PFSK-1 (cell line): ENCODE measurements around the gene OR51B6.

Source experiments
- FOXP2 ChIP-seq: optimal IDR thresholded peaks from 2 replicates; pipeline ENCODE3; 2011; ENCODE audit warnings: borderline replicate concordance, control low read depth, inconsistent platforms; ENCODE audit not compliant: insufficient read depth; ENCODE audit errors: extremely low read length, extremely low read depth
- POLR2AphosphoS5 ChIP-seq: IDR thresholded peaks from 2 replicates; pipeline ENCODE4 v1.6.1; 2012; ENCODE audit warnings: low read depth, mild to moderate bottlenecking, control low read depth, low read length, moderate library complexity
- REST ChIP-seq, 2 experiments: IDR thresholded peaks; 2 replicates each; pipeline versions ENCODE4 v1.6.1 to v1.8.0; 2011 to 2012; ENCODE audit warnings: low read depth in 2 of 2, low read length in 2 of 2, control low read depth in 1 of 2, inconsistent platforms in 1 of 2, mild to moderate bottlenecking in 1 of 2, moderate library complexity in 1 of 2; ENCODE audit not compliant: insufficient read depth in 1 of 2
- SIN3A ChIP-seq: IDR thresholded peaks from 2 replicates; pipeline ENCODE4 v1.6.1; 2012; ENCODE audit warnings: mild to moderate bottlenecking, low read length, moderate library complexity, borderline replicate concordance; ENCODE audit not compliant: insufficient read depth
- TAF1 ChIP-seq: IDR thresholded peaks from 2 replicates; pipeline ENCODE4 v1.6.1; 2012; ENCODE audit warnings: low read length, control low read depth, borderline replicate concordance; ENCODE audit not compliant: insufficient read depth

Gene OR51B6

DNA sequence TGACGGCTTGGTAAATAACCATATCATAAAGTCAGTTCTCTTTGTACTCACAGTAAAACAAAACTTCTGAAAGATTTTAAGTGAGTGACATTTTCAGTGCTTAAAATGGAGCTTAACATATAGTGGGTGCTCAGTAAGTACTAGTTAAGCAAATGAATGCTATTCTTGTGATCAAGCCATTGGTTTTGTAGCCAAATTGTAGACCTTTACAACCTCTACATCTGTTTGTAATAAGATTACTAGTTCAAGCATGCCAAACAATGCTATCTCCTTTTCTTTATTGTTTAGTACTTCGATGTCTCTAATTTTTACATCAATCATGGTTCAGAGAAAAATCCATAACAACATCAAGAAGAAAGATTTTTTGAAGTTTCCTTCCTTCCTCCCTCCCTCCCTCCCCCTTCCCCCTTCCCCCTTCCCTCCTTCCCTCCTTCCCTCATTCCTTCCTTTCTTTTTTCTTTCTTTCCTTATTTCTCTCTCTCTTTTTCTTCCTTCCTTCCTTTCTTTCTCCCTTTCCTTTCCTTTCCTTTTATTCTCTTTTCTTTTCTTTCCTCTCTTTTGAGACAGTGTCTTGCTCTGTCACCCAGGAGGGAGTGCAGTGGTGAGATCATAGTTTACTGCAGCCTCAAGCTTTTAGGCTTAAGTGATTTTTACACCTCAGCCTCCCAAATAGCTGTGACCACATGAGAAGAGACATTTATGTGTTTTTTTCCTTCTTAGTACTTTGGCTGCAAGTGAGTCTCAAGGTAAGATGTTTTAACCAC is 43.9 kb upstream of the OR51B6 start:
- no peak for TF ChIP-seq REST (IDR thresholded peaks at IDR 0.05; ENCODE audit: insufficient read depth in 1 of 2, low read depth in 2 of 2, low read length in 2 of 2)
- no peak for TF ChIP-seq FOXP2
- TF ChIP-seq SIN3A, result no peak
- TF ChIP-seq POLR2AphosphoS5, result no peak
- no peak for TF ChIP-seq TAF1

DNA sequence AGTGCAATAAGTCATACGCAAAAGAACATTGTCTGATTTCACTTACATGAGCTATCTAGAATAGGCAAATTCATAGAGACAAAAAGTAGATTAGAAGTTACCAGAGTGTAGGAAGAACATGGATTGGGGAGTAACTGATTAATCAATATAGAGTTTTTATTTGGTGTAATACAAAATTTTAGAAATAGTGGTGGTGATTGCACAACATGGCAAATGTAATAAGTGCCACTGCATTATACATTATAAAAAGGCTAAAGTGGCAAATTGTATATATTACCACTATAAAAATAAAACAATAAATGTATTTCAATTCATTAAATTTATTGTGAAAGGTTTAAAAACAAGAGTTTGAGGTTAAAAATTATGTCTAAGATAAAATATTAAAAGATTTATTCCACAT is 40.9 kb upstream of the OR51B6 start:
- TF ChIP-seq POLR2AphosphoS5 (no peak), TAF1 (no peak)

DNA sequence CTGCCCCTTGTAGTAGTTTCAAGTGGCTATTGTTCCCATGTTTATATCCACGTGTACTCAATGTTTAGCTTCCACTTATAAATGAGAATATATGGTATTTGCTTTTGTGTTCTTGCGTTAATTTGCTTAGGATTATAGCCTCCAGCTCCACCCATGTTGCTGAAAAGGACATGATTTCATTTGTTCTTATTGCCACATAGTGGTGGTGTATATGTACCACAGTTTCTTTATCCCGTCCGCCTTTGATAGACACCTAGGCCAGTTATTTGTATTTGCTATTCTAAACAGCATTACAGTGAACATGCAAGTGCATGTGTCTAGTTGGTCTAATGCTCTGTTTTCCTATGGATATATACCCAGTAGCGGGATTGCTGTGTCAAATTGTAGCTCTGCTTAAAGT is 34.0 kb upstream of the OR51B6 start:
- TF ChIP-seq FOXP2 (no peak), REST (IDR thresholded peaks at IDR 0.05; ENCODE audit: insufficient read depth in 1 of 2, low read depth in 2 of 2, low read length in 2 of 2) (no peak), POLR2AphosphoS5 (no peak), TAF1 (no peak), SIN3A (no peak)

DNA sequence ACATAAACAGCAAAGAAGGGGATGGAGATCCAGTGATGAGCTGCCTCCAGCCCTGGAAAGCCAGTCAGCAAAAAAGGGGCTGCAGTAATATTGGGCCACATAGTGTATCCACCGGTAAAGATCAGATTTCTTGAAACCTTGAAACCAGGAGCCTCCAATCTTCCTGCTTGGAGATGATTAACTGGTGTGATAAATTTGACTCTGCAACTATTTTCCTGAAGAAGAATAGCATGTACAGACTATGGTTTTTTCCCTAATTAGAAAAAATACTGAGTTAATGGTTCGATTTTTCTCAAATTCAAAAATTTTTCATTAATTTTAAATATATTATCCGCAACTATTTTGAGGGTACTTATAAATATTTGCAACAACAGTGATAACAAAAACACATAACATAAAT is 27.1 kb upstream of the OR51B6 start, which contains the start of gene OR51B2:
Gene OR51B2, minus strand, starts transcription at position 101 of the 400 bp plus-strand sequence. Its CDS starts 0 bp downstream, at position 101.
- TF ChIP-seq SIN3A, result no peak
- TF ChIP-seq REST (IDR thresholded peaks at IDR 0.05; ENCODE audit: insufficient read depth in 1 of 2, low read depth in 2 of 2, low read length in 2 of 2), result no peak
- TF ChIP-seq FOXP2, result no peak
- TF ChIP-seq TAF1, result no peak

DNA sequence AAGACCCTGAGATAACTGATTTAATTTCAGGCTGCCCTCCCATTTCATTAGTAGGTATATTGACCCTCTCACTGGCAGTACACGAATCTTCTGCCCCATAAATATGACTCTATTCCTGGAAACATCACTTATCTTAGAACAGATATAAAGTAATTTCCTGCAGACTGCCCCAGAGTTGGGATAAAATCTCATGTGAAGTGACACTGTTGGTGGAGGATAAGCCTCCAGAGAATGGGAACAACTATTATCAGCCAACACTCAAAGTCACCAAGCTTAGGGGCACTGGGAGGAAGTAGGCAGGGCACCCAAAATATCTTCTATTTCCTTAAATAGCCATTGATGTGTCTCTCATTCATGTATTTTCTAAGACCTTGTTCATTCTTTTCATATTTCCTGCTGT is 16.1 kb upstream of the OR51B6 start:
- no peak for TF ChIP-seq POLR2AphosphoS5
- TF ChIP-seq TAF1, result no peak
- no peak for TF ChIP-seq FOXP2
- TF ChIP-seq REST (IDR thresholded peaks at IDR 0.05; ENCODE audit: insufficient read depth in 1 of 2, low read depth in 2 of 2, low read length in 2 of 2), result no peak
- no peak for TF ChIP-seq SIN3A
